Measurements from ENCODE around the gene PTPN14. TPM values are rescaled to one million over a fixed set of nuclear protein-coding genes. Genes with fewer than 3 reads are reported as not detected.

Gene PTPN14
- total RNA-seq, 1 experiment from 2014 or later = 243 TPM

GRCh38 chr1:214352838-214353237, 198.6 kb downstream of the PTPN14 start:
- ChIA-PET CTCF (interaction anchor here (0.6 to 14.0 kb wide), 7 partner anchors 8 to 274 kb away, joined by 3 to 364 read pairs (median 4); no protein-coding TSS in a partner anchor), POLR2A (interaction anchor here (0.6 to 0.8 kb wide), 4 partner anchors 123 to 1124 kb away, joined by 3 to 4 read pairs (median 4); no protein-coding TSS in a partner anchor)
- DNase-seq (ENCODE audit: unreplicated experiment) = peak; percentile 38
- intact Hi-C loops (cut with micrococcal nuclease) = no loop called here
- H3K9me3 Mint-ChIP-seq (ENCODE audit: unreplicated experiment) = no peaks in the 10 kb centered on the region
- no peaks in the 10 kb centered on the region for H3K27me3 Mint-ChIP-seq (ENCODE audit: insufficient read depth, unreplicated experiment)
- no peaks in the 10 kb centered on the region for H3K4me1 Mint-ChIP-seq (ENCODE audit: insufficient read depth, unreplicated experiment)
- no peak for TF ChIP-seq CTCF (IDR thresholded peaks at IDR 0.05; ENCODE audit: unreplicated experiment)
- peaks cover 100% of the 10 kb centered on the region for H3K36me3 Mint-ChIP-seq (ENCODE audit: insufficient read depth, unreplicated experiment)
- no peak overlapping the region for H3K4me3 Mint-ChIP-seq (ENCODE audit: unreplicated experiment)
- H3K27ac Mint-ChIP-seq (ENCODE audit: low read depth, unreplicated experiment) = peak overlapping the region; percentile 40
- BruUV-seq (replicated peaks) = no TSS peak

- intact Hi-C loops (cut with micrococcal nuclease) = no loop called here
- H3K27me3 Mint-ChIP-seq (ENCODE audit: insufficient read depth, unreplicated experiment) = no peaks in the 10 kb centered on the region
- DNase-seq (ENCODE audit: unreplicated experiment) = no peak
- H3K36me3 Mint-ChIP-seq (ENCODE audit: insufficient read depth, unreplicated experiment) = peaks cover 100% of the 10 kb centered on the region
- H3K4me1 Mint-ChIP-seq (ENCODE audit: insufficient read depth, unreplicated experiment) = no peaks in the 10 kb centered on the region
- TF ChIP-seq CTCF (IDR thresholded peaks at IDR 0.05; ENCODE audit: unreplicated experiment) = no peak
- no peak overlapping the region for H3K4me3 Mint-ChIP-seq (ENCODE audit: unreplicated experiment)
- H3K27ac Mint-ChIP-seq (ENCODE audit: low read depth, unreplicated experiment) = peak overlapping the region; percentile 54
- ChIA-PET POLR2A (interaction anchor here (0.9 to 1.3 kb wide), 3 partner anchors 12 to 200 kb away, joined by 3 to 4 read pairs (median 4); partner anchors contain the start of gene PTPN14), CTCF (interaction anchor here (0.6 to 14.0 kb wide), 10 partner anchors 12 to 276 kb away, joined by 3 to 364 read pairs (median 4); no protein-coding TSS in a partner anchor)
- no peaks in the 10 kb centered on the region for H3K9me3 Mint-ChIP-seq (ENCODE audit: unreplicated experiment)
- no TSS peak for BruUV-seq (replicated peaks)
These were observed 199.7 kb downstream of the PTPN14 start for GRCh38 chr1:214351551-214352277.

- H3K27ac Mint-ChIP-seq (ENCODE audit: low read depth, unreplicated experiment) = peak overlapping the region; percentile 23
- no peaks in the 10 kb centered on the region for H3K4me1 Mint-ChIP-seq (ENCODE audit: insufficient read depth, unreplicated experiment)
- no peak for DNase-seq (ENCODE audit: unreplicated experiment)
- no peaks in the 10 kb centered on the region for H3K27me3 Mint-ChIP-seq (ENCODE audit: insufficient read depth, unreplicated experiment)
- TSS peak; percentile 1 for BruUV-seq (replicated peaks)
- H3K4me3 Mint-ChIP-seq (ENCODE audit: unreplicated experiment) = no peak overlapping the region
- ChIA-PET POLR2A (interaction anchor here (0.6 to 1.4 kb wide), 7 partner anchors 10 to 276 kb away, joined by 3 read pairs; no protein-coding TSS in a partner anchor), CTCF (interaction anchor here (0.6 to 14.0 kb wide), 19 partner anchors 9 to 832 kb away, joined by 3 to 364 read pairs (median 5); no protein-coding TSS in a partner anchor)
- peaks cover 6% of the 10 kb centered on the region for H3K9me3 Mint-ChIP-seq (ENCODE audit: unreplicated experiment)
- H3K36me3 Mint-ChIP-seq (ENCODE audit: insufficient read depth, unreplicated experiment) = peaks cover 99% of the 10 kb centered on the region
- no peak for TF ChIP-seq CTCF (IDR thresholded peaks at IDR 0.05; ENCODE audit: unreplicated experiment)
- intact Hi-C loops (cut with micrococcal nuclease) = no loop called here
These were observed 201.6 kb downstream of the PTPN14 start for GRCh38 chr1:214349781-214350180.

GRCh38 chr1:214349008-214349407, 202.4 kb downstream of the PTPN14 start:
- Mint-ChIP-seq H3K27me3 (ENCODE audit: insufficient read depth, unreplicated experiment) (no peaks in the 10 kb centered on the region), H3K4me3 (ENCODE audit: unreplicated experiment) (no peak overlapping the region), H3K9me3 (ENCODE audit: unreplicated experiment) (peaks cover 10% of the 10 kb centered on the region), H3K27ac (ENCODE audit: low read depth, unreplicated experiment) (peak overlapping the region; percentile 36), H3K4me1 (ENCODE audit: insufficient read depth, unreplicated experiment) (no peaks in the 10 kb centered on the region), H3K36me3 (ENCODE audit: insufficient read depth, unreplicated experiment) (peaks cover 99% of the 10 kb centered on the region)
- POLR2A ChIA-PET = interaction anchor here (1.0 to 1.4 kb wide), 3 partner anchors 10 to 277 kb away, joined by 3 read pairs; no protein-coding TSS in a partner anchor
- BruUV-seq (replicated peaks) = no TSS peak
- intact Hi-C loops (cut with micrococcal nuclease) = no loop called here
- no peak for DNase-seq (ENCODE audit: unreplicated experiment)
- CTCF ChIA-PET = interaction anchor here (0.5 to 14.0 kb wide), 16 partner anchors 9 to 833 kb away, joined by 3 to 364 read pairs (median 4); no protein-coding TSS in a partner anchor
- TF ChIP-seq CTCF (IDR thresholded peaks at IDR 0.05; ENCODE audit: unreplicated experiment) = no peak

All from MCF 10A (cell line).